H7 (cell line): ENCODE data around the gene ERGIC1. TPM values are rescaled to one million over a fixed set of nuclear protein-coding genes. Genes with fewer than 3 reads are reported as not detected.

Experiments used
- DNase-seq: peaks from one replicate; pipeline ENCODE4 v3.0.0; 2012
- H3K27me3 ChIP-seq: 2 replicates; pipeline ENCODE4 v1.6.0; 2011; ENCODE audit warnings: mild to moderate bottlenecking, low read length; ENCODE audit not compliant: control insufficient read depth, insufficient read depth
- H3K36me3 ChIP-seq: replicated peaks from 2 replicates; pipeline ENCODE4 v1.5.1; 2011; ENCODE audit warnings: low read length; ENCODE audit not compliant: control insufficient read depth, insufficient read depth
- H3K4me3 ChIP-seq: 2 replicates; pipeline ENCODE4 v1.5.1; 2011; ENCODE audit warnings: low read depth, mild to moderate bottlenecking, control low read depth, low read length, moderate library complexity; ENCODE audit not compliant: insufficient read depth
- total RNA-seq: library from RNA; depleted of rRNA; stranded (reverse); fragments of >200 nt; shearing (Covaris generic); gene quantifications from 2 replicates; pipeline ENCODE4 v1.2.3, GENCODE V29; 2014

The ERGIC1 gene
- total RNA-seq, 1 experiment from 2014 or later = 102 TPM

DNA sequence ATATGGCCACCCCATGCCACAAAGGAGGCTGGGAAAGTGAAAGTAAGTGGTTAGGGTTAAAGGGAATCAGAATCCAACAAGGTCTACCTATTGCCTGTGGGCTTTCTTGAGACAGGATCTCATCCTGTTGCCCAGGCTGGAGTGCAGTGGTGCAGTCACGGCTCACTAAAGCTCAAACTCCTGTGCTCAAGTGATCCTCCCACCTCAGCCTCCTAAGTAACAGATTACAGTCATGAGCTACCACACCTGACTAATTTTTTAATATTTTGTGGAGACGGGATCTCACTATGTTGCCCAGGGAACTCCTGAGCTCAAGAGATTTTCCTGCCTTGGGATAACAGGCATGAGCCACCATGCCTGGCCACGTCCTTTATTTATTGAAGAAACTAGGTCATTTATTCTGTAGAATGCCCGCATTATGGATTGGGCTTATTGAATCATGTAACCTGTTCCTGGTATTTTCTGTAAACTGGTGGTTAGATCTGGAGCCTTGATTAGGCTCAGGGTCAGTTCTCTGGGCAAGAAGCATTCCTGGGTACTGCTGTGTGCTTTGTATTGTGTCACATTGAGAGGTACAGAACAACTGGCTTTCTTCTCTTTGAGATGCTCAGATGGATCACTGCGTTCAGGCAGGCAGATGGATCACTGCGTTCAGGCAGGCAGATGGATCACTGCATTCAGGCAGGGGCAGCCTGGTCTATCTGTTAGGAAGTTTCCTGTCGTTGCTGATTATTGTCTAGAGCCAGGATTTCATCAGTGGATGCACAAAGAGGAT, 41.6 kb downstream of the ERGIC1 start:
- H3K27me3 ChIP-seq = no peaks in the 10 kb centered on the region
- H3K36me3 ChIP-seq = peaks cover 1% of the 10 kb centered on the region; the same call in 1 of the 2 replicates
- no peak for DNase-seq
- H3K4me3 ChIP-seq = no peak overlapping the region

DNA sequence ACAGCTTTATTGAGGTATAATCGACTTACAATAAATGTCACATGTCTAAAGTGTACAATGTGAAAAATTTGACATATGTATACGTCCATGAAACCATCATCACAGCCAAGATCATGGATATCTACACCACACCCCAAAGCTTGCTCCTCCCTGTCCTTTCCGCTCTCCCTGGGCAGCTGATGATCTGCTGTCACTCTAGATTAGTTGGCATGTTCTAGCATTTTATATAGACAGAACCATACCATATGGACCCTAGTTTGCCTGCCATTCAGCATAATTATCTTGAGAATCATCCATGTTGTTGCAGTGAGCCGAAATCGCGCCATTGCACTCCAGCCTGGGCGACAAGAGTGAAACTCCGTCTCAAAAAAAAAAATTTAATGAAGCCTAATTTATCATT, 42.5 kb downstream of the ERGIC1 start:
- no peaks in the 10 kb centered on the region for H3K36me3 ChIP-seq
- DNase-seq = no peak
- no peak overlapping the region for H3K4me3 ChIP-seq
- no peaks in the 10 kb centered on the region for H3K27me3 ChIP-seq

DNA sequence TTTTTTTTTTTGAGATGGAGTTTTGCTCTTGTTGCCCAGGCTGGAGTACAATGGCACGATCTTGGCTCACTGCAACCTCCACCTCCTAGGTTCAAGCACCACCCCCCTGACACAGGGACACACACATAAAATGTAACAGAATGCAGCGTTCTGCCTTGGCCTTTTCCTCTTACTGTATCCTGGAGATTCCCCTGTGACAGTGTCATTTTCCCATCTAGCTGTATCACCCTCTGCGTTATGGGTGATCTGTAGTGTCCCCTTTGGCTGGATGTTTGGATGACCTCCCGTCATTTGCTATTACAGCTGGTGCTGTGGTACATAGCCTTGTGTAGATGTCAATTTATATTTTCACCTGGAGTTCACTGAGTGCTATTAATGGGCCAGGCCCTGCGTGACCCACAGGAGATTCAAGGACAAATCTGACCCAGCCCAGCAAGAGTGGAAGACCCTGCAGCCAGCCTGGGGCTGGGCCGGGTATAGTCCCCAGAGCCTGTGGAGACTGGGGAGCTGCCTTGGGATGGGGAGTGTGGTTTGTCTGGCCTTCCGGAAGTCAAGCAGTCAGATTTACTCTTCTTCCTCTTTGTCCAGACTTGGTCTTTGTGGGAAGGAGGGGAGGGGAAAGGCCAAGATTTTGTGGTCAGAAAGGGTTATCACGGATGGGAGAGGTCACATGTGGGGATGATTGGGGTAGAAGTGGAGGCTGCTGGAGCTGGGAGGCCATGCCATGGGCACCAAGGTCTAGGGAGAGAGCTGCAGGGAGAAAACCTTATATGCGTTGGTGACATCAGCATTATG, 43.6 kb downstream of the ERGIC1 start:
- no peak overlapping the region for H3K4me3 ChIP-seq
- H3K27me3 ChIP-seq = no peaks in the 10 kb centered on the region
- no peak for DNase-seq
- no peaks in the 10 kb centered on the region for H3K36me3 ChIP-seq

DNA sequence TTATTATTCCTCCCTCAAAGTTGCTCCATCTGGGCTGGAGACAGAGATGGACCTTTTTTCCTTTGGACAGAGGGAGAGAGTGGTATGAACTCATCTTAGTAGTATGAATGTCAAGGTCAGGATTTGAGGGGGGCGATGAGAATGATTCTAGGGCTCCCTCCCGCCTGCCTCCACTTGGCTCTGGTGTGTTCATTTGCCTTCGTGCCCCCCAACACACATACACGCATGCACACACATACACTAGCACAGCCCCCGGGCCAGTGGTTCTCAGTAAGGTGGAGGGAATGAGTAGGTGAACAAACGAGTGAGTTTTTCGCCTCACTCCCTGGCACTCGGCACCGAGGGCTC, 44.5 kb downstream of the ERGIC1 start:
- Histone ChIP-seq H3K36me3 (no peaks in the 10 kb centered on the region), H3K4me3 (no peak overlapping the region), H3K27me3 (no peaks in the 10 kb centered on the region)
- DNase-seq = no peak

DNA sequence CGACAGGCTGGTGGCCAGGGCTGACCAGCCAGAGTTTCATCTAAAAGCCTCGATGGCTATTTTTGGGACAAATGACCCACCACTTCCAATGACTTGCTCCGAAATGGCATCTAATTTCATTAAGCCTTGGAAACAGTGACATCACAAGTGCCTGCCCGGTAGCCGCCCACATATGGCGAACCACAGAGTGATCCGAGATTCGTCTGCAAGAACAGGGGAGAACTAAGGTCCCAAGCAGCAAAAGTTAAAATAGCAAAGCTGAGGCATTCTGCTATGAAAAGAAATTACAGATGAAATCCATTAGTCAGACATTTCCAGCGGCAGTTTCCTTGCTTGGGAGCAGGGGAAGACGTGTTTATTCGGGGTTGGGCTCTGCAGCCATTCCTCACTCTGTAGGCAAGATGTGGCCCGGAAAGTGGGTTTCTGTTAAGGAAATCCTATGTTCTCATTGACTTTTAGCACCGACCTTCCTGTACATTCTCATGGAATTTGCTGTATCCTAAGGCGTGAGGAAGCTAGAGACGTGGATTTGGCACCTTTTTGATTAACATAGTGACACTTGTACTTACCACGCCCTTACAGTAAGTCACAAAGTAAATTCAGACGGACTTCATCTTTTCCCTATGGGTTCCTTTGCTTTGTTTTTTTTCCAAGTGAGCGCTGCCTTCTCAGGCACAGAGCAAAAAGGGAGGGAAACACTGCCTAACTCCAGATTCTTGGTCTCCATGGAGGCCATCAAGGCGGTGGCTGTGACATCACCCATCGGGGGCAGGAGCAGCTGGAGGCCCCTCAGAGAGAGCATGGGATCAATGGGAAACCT, 45.1 kb downstream of the ERGIC1 start:
- Histone ChIP-seq H3K4me3 (no peak overlapping the region), H3K36me3 (no peaks in the 10 kb centered on the region), H3K27me3 (no peaks in the 10 kb centered on the region)
- no peak for DNase-seq

DNA sequence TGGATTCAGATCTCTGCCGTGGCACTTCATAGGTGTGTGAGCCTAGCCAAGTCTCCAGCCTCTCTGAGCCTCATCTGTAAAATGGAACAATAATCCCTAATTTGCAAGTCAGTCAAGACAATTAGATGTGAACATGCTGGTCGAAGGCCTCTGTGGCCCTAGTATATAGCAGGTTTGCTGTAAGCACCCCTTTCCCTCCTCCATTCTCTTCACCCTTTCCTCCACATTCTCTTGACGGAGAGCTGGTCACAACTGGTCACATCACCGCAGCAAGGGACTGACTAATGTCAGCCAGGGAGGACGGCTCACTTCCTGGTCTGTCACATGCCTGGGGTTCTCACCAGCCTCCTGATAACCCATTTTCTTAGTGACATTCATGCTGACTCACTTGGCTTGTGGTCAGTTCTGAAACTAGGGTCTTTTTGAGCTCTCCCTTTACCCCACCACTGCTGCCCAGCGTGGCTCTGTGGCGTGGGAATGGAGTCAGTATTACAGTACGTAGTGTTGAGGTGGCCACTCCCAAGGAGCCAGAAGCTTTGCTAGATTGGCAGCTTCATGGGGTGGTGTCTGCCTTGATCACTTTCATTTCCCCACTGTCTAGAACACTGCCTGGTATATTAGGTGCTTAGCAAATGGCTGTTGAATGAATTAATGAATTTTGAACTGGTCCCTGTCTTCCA, 47.8 kb downstream of the ERGIC1 start:
- DNase-seq = no peak
- Histone ChIP-seq H3K36me3 (no peaks in the 10 kb centered on the region), H3K4me3 (no peak overlapping the region), H3K27me3 (no peaks in the 10 kb centered on the region)

DNA sequence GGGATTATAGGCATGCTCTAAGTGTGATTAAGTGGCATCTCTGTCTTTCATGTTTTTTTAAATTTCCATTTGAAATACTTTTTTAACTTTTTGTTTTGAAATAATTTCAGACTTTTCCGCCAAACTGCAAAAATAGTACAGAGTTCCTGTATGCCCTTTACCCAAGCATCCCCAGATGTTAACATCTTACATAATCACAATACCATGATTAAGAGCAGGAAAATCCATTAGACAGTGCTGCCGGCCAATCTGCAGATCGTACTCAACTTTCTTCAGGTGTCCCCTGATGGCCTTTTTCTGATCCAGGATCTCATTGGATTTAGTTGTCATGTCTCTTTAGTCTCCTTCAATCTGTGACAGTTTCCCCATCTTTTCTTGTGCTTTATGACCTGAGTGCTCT, 49.0 kb downstream of the ERGIC1 start:
- no peaks in the 10 kb centered on the region for H3K27me3 ChIP-seq
- no peaks in the 10 kb centered on the region; the same call in 1 of the 2 replicates for H3K36me3 ChIP-seq
- DNase-seq = no peak
- no peak overlapping the region for H3K4me3 ChIP-seq

DNA sequence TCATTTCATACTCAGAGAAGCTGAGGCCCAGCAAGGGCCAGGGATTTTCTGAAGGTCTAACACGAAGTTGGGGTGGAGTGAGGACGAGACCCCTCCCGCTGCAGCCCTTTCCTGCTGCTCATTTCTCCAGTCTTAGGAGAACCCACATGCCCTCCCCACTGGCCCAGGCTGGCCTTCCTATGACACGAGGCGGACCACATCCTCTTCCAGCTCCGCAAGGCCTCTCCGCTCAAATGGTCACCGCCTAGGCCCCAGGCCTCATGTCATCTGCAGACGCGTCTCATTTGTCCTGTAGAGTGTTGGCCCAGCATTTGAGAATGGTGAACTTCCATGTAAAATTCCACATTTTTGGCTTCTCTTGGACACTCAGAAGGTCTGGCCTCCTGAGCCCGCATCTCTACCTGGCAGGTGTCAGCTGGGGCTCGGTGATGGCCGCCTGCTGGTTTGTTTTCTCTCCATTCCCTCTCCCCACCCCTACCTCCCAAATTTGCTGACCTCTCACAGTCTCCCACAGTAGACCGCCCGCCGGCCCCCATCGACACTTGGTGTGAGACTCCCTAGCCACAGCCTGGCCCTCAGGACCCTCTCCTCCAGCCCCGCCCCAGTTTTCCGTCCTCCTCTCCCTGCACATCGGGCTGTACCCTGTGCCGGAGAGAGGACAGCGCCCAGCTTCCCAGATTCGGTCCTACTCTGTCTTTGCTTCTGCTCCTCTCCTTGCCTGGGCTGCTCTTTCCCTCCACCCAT, 51.7 kb downstream of the ERGIC1 start:
- no peak for DNase-seq
- peaks cover 4% of the 10 kb centered on the region for H3K36me3 ChIP-seq
- no peak overlapping the region for H3K4me3 ChIP-seq
- no peaks in the 10 kb centered on the region for H3K27me3 ChIP-seq

DNA sequence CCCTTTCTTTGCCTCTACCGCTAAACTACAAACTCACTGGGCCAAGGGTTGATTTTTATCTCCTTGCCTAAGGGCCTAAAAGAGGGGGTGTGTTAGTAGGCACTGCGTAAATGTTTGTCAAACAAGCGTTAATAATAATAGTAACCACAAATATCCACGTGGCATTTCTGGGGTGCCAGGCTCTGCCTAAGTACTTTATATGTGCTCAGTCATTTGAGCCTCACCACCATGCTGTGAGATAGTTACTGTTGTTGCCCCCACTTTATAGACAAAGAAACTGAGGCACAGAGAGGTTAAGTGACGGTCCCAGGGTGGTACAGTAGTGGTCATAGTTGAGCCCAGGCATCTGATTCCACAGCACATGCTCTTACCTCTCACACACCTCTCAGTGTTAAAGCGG, 52.4 kb downstream of the ERGIC1 start:
- DNase-seq = no peak
- Histone ChIP-seq H3K4me3 (no peak overlapping the region), H3K36me3 (peaks cover 7% of the 10 kb centered on the region)

DNA sequence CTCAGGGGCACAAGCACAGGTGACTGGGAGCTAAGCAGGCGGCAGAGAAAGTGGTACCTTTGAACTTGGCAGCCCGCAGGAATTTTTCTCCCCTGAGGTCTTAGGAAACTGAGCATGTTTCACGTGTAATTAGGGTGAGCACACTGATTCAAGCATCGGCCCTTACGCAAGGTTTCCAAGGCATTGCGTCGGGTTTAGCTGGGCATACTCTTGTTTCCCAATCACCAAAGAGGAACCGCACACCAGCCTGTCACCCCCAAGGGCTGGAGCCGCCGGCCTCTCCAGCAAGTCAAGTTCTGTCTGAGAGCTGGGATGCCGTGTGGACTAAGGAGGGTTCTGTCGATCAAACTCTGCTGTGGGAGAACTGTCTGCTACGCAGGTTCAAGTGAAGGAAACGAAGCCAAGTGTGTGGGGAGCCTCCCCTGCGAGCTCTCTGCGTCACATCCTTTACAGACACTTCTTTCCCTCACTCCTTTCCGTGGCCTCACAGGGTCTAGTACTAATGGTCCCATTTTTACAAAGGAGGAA, 53.0 kb downstream of the ERGIC1 start:
- Histone ChIP-seq H3K36me3 (peaks cover 7% of the 10 kb centered on the region), H3K4me3 (no peak overlapping the region), H3K27me3 (no peaks in the 10 kb centered on the region)
- no peak for DNase-seq

More for the DNA sequence above, 52.4 kb downstream of the ERGIC1 start:
- H3K27me3 ChIP-seq = no peaks in the 10 kb centered on the region

DNA sequence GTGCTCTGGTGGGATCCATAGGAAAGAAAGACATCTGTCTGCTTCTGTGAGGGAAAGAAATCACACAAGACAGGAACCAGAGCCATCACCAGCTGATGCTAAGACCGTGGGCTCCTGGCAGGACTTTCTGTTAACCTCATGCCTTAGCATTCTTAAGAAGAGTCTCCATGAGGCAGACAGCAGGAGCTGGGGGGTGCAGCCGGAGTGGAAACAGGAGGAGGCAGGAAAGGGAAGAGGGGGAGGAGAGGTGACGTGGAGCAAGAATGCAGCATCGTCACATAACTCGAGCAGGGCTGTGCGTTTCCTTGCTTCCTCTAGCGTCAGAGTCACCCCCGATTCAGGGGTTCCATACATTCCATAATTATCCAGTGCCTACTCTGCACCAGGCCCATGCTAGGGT, 53.6 kb downstream of the ERGIC1 start:
- no peak for DNase-seq
- Histone ChIP-seq H3K36me3 (peaks cover 7% of the 10 kb centered on the region), H3K4me3 (no peak overlapping the region), H3K27me3 (no peaks in the 10 kb centered on the region)

DNA sequence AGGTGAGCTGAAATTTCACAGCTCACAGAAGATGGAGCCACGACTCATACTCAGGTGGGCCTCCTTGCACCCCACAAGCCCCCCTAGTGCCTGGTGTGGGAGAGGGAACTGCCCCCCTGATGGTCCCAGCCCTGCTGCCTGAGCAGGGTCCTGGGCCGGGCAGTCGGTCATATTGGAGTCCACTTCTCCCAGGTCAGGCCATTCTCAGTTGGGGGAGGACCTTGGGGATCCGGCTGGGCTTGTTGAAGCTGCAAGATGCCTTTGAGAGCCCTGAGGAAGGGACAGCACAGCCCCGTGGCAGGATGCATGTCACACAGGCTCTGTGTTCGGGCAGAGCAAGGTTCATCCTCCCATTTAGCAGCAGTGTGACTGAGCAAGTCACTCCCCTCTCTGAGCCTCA, 56.6 kb downstream of the ERGIC1 start:
- no peaks in the 10 kb centered on the region for H3K27me3 ChIP-seq
- no peak for DNase-seq
- H3K36me3 ChIP-seq = peaks cover 7% of the 10 kb centered on the region
- H3K4me3 ChIP-seq = no peak overlapping the region

DNA sequence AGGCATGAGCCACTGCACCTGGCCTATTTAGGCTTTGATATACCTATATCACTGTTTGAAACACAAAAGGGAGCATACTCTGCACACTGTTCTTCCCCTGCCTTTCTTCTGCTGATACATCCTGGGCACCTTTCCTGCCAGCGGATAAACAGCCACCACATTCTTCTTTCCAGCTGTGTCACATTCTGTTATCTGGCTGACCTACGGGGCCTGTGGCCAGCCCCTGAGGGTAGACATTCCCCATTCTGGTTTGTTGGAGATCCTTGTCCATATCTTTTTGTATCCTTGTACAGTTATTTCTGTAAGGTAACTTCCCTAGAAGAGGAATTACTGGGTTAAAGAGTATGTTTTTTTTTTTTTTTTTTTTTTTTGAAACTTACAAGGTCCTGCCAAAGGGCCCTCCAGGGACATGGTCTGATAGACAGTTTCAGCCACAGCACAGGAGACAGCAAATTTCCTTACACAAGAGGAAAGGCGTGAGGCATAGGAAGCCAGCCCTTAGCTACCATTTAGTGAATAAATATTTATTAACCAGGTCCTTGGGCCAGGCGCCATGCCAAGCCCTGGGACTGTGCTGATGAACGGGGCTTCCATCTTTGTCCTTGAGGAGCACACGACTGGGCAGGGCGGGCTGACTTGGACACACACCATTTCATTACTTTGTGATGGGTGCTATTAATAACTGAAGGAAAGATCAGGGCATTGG, 57.8 kb downstream of the ERGIC1 start:
- no peak for DNase-seq
- Histone ChIP-seq H3K36me3 (peaks cover 10% of the 10 kb centered on the region), H3K27me3 (no peaks in the 10 kb centered on the region), H3K4me3 (no peak overlapping the region)
